Cortex of kidney (tissue), 1 donor: ENCODE data around the gene MRRF.
"Not testable (repeated sequence)": the region's sequence is repeated elsewhere in the genome, so short reads cannot be mapped to it uniquely, and the experiment has no call there.

ENCODE experiments used
- DNase-seq: peaks from one replicate; lab custom pipeline; 2025; lab: John Stamatoyannopoulos, UW

The MRRF gene

DNA sequence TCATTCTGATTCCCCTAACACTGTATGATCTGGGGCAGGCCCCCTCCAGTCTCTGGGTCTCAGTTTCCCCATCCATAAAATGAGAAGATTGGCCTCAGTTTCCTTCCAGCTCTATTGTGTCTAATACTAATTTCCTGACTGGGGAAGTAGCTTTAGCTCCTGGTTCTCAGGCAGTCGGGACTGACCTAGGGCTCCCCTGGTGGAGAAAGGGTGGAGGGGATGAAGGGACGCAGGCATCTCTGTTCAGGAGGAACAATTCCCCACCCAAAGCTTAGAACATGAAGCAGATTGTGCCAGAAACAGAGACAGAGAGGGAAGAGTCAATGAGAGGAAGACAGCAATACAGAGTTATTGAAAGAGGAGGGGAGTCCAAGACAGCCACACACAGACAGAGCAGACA lies 91.9 kb downstream of the MRRF start:
- DNase-seq: no peak

DNA sequence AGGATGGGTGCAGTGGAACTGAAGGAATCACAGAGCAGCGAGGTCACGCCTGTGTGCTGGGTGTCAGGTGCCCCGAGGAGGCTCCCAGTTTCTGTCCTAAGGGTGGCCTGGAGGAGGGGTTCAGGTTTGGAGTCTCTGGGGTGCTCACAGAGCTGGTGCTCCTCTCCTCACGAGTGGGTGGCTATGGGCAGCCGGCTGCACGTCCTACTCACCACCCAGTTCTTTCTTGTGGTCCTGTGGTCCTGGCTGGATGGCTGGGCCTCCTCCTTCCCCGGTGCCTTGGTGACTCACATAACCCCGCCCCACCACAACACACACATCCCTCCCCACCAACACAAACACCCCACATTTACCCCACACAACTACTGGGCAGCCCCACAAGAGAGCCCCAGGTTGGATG lies 96.2 kb downstream of the MRRF start:
- no peak for DNase-seq

DNA sequence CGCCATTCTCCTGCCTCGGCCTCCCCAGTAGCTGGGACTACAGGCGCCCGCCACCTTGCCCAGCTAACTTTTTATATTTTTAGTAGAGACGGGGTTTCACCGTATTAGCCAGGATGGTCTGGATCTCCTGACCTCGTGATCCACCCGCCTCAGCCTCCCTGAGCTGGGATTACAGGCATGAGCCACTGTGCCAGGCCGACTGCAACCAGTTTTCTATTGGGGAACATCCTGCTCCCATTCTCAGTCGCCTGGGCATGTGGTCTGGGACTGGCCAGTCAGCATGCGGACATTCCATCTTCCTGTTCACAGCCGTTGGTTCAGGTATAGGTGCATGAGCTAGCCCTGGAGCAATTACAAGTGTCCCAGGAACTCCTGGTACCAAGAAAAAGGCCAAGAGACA lies 98.4 kb downstream of the MRRF start:
- DNase-seq: not testable (repeated sequence)

DNA sequence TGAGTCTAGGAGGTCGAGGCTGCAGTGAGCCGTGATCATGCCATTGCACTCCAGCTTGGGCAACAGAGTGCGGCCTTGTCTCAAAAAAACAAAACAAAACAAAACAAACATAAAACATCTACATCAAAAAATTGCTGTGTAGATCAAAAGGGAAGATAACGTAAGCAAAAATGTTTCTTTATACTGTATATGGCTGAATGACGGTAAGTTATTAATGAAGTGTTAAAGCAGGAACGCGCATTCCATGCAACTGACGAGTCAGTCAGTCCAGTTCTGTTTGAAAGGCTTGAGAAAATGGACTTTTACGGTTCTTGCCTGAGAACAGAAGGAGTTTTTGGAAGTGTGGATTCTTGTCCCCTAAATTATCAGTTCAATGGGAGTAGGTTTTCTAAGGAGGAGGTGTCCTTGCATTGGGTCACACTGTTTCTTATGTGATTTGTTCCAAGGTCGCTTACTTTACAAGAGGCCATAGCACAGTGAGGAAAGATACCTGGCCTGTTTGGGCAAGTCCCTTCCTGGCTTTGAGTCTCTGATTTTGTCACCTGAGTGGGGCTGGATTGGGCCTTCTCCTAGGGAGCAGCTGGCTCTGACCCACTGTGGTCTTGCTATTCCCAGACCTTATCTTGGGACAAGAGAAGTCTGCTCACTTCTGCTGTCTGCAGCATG lies 99.6 kb downstream of the MRRF start:
- no peak for DNase-seq

DNA sequence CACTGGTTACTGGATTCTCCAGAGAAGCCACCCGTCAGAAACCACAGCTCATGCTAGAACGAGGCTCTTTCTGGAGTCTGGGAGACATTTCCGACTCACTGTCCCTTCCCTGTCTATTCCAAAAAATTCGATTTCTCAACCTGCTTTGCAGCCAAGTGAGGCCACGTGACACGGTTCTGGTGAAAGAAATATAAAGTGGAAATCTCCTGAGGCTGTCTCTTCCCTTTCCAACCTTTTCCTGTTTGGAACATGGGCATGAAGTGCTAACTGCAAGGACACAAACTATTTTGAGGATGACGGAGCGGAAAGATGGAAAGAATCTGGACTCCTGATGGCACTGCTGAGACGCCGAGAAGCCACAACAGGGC lies 100.1 kb downstream of the MRRF start:
- no peak for DNase-seq

DNA sequence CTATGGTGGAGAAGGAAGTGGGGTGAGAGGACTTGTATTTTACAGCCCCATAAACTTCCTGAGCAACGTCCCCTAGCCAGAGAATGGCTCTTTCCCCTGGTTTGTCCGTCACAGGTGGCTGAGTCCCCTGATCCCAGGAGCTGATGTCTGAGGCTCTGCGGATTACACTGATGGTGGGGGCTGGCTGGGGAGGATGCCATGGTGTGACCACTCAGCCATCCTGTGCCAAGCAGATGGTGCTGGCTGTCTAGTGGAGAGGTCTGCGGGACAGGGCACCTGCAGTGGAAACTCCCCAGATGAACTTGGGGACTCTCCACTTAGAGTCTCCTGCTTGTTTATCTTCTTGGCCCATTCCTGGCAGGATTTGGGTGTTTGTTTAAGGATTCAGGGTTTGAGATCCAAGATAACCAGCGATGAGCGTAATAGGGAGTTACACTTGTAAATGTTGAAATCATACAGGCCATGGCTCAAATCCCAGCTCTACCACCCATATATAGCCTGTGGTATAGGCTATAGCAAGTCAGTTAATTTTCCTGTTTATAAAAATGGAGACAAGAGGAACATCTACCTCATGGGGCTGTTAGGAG lies 101.5 kb downstream of the MRRF start:
- DNase-seq: no peak

DNA sequence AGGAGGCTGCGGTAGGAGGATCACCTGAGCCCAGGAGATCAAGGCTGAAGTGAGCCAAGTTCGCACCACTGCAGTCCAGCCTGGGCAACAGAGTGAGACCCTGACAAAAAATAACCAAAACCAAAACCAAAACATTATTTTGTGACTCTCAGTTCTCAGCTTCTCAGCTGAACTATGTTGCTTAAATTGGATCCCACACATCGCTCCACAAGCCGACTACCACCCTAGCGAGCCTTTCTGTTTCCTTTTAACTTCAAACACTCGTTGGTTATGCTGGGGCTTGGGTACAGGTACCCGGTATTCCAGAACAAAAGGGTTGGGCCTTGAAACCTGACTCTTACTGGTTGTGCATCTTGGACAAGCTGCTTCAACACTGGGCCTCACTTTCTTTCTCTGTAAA lies 102.4 kb downstream of the MRRF start:
- DNase-seq: no peak

DNA sequence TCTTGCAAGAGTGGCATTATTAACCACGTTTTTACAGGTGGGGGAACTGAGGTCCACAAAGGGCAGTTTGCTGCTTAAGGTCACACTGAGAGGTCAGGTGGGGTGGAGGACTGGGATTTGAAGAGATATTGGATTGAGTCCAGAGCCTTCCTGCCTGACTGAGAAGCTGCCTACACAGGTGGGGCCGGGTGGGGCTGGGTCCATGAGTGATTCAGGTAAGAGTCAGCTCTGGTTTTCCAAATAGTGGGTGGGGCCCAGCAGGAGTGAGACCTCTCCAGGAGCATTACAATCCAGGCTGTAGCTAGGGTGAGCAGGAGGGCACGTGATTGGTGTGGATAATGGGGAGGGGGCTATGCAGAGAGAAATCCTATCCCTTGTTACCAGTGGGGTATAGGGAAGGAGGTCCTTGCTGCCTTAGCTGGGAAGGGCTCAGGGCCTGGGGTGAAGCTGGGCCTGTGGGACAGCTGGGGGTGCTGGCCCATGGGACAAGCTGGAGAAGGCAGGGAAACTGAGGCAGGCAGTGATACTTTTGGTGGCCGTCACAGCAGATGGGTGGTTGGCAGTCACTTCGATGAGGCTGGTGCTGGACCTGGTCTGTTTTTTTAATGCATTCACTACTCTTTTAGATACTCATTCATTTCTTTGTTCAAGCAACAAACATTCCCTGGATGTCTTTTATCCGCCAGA lies 103.2 kb downstream of the MRRF start:
- DNase-seq: no peak

DNA sequence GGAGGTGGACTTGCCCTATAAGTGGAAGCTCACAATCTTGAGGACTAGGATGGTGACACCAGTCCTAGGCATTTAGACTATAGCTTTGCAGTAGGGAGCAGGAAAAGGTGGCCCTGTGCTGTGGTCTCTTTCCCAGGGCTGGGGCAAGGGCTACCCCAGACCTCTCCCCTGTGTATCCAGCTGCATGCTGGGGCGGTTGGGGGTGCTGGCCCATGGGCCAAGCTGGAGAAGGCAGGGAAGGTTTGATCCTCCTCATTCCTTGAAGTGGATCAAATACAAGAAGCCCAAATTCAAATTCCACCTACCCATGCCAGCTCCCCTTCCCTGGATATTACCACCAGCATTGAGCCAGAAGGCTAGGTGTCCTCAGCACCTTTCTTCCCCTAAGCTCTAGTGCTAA lies 104.0 kb downstream of the MRRF start:
- no peak for DNase-seq

DNA sequence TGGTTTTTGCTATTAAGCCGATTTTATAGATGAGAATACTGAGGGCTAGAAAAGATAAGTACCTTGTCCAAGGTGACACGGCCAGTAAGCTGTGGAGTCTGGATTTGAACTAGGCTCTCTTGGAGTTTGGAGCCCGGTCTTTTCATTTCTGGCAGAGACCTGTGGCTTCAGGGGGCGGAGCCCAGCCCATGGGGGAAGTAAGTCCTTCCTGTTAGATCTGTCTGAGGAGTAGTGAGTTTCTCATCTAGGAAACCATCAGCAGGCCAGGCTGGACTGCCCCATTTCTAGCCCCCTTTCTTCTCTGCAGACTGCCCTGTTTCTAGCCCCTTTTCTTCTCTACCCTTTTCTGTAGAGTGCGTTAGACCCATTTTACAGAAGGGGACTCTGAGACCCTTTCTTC lies 105.6 kb downstream of the MRRF start:
- DNase-seq: no peak

DNA sequence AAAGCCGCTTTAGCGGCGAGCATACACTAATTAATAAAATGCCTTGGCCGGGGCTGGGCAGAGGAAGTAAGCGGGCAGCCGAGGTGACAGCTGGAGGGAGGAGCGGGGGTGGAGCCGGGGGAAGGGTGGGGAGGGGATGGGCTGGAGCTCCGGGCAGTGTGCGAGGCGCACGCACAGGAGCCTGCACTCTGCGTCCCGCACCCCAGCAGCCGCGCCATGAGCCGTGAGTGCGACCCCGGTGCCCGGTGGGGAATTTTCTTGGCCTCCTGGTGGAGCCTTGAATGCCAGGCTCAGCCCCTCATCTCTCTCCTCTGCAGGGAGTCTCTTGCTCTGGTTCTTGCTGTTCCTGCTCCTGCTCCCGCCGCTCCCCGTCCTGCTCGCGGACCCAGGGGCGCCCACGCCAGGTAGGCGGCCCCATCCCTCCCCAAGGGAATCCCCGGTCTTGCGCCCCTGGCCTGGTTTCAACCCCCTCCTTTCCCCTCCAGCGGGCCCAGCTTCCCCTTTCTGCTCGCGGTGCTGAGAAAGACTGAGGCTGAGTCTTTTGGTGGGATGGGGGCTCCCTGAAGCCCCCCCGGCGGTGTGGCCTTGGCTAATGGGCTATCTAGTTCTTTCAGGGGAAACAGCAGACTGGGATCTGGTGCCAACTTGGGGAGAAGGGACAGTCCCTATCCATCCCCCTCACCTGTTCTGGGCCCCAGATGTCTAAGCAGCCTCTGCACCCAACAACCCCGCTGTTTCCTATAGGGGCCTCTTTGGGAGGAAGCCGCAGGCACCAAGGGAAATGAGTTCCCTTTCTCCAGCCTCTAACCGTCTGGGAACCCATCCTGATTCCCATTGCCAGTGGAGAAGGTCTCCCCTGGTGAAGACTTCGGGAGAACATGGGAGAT lies 106.4 kb downstream of the MRRF start, which contains the start of gene PTGS1:
Gene PTGS1, plus strand, starts transcription at position 156 of the 887 bp plus-strand sequence. Its CDS starts 61 bp downstream, at position 217.
- no peak for DNase-seq

DNA sequence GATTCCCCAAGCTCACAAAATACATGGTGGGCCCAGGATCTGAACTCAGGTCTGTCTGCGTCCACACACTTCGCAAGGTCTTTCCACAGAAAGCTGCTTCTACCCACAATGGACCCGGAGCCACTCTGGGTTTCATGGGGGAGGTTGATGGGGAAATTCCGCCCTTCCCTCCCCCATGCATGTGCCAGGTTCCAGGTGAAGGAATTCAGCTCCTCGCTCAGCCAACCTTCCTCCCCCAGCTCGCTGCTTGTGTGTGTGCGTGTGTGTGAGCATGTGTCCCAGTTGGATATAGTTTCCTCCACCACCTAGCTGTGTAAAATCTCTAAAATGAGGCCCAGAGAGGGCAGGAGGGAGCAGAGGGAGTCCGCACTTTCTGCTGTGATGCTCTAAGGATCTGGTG lies 107.2 kb downstream of the MRRF start:
- no peak for DNase-seq

DNA sequence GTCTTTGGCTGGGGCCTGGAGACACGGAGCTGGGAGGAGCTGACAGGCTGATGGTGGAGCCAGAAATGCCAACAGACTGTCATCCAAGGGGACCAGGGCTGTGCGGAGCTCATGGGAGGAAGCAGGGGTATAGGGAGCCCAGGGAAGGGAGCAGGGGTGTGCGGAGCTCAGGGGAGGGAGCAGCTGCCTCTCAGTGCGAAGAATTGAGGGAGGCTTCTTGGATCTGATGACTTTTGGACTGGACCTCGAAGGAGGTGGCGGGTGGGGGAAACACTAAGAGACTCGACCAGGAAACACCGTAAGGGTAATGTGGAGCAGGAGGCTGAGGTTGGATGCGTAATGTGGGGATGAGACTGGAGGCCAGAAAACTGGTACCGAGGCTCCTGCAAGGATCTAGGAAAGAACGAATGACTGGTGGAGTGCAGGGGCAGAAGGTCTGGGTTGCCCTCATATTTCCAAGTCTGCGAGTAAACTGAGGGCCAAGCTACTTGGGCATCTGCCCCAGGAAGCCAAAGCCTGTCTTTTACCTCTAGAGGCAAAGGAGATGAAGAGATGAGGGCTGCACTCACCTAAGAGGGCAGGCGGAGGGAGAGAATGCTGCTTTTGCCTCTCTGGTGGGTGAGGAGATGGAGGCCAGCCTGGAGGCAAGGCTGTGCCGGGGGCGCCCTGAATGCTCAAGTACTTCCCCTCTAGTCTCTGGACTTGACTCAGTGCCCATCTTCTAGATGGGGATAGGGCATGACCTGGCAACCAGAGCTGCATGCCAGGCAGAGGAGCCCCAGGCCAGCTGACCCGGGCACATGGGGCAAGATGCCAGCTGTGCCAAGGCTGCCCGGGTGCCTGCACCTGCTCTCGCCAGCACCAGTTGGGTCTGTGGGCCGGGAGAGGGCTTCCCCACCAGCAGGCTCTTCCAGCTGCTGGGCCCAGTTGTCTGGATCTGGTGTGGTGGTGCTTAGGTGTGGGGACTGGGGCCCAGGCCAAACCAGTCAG lies 108.5 kb downstream of the MRRF start:
- DNase-seq: no peak

DNA sequence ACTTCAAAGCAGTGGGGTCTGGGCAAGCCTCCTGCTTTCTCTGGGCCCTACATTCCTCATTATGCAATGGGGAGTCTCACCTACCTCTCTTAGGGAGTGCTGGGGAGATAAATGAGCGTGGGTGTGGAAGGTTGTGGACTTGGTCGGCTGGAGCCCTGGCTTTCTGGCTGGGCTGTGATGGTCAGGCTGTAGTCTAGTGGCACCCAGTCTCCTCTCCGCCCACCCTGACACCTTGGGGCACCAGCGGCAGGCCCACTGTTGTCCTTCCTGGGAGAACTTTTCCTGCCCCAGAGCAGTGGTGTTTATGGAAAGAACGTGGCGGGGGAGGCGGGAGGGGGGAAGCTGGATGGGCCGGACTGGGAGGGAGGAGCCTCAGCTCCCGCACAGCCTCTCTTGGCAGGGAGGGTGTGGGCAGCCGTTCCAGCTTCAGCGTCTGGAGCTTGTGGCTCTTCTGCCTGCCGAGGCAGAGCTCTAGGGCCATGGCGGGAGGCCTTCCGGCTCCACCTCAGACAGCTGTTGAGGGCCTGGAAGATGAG lies 110.3 kb downstream of the MRRF start:
- no peak for DNase-seq

DNA sequence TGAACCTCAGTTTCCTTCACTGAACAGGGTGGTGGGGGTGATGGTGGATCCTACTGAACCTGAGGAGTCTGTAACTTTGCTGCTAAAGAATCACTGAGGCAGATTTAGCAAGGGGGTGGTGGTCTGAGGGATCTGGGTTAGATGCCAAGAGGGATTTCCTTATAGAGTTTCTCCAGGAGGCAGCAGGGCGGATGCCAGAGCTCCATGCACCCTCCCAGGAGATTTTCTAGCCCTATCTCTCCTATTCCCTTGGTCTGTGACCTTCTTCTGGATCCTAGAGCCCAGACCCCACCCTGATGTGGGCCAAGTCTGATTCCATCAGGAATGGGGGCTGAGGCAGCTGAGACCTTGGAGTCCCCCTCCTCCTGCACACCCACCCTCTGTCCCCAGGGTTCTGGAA lies 112.1 kb downstream of the MRRF start:
- no peak for DNase-seq

DNA sequence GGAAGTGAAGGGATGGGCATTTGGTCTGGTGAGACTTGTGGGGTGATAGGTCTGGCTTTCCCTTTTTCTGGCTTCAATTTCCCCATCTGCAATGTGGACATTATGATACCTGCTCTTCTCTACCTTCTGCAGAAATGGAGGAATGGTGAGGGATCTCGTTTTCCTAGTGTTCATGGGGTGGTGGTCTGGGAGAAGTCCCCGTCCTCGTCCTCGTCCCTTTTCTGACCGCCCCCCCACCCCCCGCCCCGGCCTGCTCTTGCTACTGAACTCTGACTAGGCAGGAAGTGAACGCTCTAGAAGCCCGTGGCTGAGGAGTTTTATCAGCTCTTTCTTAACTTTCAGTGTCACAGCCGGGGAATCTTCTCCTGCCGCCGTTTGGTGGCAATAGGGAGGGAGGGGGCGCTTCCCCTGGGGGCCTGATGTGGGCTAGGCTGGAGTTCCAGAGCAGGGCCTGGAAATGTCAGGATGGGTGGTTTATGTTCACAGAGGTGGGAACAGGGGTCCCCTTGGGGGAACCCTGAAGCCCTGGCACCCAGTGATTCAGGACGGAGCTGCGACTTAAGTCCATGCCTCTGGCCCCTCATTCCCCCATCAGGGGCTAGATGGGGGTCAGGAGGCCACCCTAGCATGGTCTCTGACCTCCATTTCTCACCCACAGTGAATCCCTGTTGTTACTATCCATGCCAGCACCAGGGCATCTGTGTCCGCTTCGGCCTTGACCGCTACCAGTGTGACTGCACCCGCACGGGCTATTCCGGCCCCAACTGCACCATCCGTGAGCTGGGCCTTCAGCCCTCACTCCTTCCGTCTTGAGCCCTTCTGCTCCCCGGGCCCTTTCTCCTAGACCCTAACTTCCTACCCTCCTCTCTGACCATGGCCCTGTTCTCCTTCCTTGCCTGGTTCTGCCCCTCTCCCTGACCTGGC lies 112.8 kb downstream of the MRRF start:
- no peak for DNase-seq

DNA sequence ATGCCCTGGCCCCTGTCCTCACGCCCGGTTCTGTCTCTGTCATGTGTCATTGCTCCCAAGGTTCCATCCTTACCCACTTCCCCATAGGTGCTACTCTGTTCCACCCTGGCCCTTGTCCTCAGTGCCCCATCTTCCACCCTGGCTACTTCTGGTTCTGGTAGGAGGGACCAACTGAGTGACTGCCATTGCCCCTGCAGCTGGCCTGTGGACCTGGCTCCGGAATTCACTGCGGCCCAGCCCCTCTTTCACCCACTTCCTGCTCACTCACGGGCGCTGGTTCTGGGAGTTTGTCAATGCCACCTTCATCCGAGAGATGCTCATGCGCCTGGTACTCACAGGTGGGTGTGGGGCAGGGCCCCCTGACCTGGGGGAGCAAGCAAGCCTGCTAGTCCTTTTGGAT lies 113.6 kb downstream of the MRRF start:
- no peak for DNase-seq

DNA sequence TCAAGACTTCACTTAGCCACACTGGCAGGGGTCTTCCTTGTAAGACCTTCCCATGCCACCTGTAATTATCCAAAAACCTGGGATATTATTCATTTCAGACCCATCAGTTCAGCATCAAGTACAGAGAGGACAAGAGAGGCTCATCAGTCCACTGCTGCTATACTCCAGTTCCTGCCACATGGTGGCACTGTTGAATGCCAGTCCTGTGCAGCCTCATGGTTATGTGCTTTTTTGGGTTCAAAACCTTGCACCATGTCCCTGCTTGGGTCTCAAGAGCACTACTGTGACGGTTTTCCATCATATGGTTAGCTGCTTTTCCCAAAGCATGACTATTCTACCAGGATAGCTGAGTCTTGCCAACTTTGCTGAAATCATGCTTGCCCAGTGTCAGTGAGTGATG lies 114.7 kb downstream of the MRRF start:
- DNase-seq: no peak

DNA sequence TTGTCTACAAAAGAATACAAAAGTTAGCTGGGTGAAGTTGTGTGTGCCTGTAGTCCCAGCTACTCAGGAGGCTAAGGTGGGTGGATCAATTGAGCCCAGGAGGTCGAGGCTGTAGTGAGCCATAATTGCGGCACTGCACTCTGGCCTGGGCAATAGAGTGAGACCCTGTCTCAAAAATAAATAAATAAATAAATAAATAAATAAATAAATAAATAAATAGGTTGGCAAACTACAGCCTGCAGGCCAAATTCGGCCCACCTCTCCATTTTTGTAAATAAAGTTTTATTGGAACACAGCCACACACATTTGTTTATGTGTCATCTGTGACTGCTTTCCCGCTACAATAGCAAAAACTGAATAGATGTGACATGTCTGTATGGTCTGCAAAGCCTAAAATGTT lies 115.6 kb downstream of the MRRF start:
- no peak for DNase-seq
